Ecto neural progenitor cell (in vitro differentiated cells): Measurements from ENCODE around the gene MCU.
"Not testable (repeated sequence)": the region's sequence is repeated elsewhere in the genome, so short reads cannot be mapped to it uniquely, and the experiment has no call there.

Experiments used
- DNase-seq: peaks from one replicate; pipeline ENCODE4 v3.0.0-alpha.2; 2018; ENCODE audit warnings: low spot score

The MCU gene

GRCh38 chr10:72687035-72687434, 4.9 kb upstream of the MCU start:
- no peak for DNase-seq

GRCh38 chr10:72688208-72688651, 3.7 kb upstream of the MCU start:
- no peak for DNase-seq

- DNase-seq: no peak
These were observed 2.3 kb upstream of the MCU start for GRCh38 chr10:72689660-72690059.

GRCh38 chr10:72690071-72690755, 1.7 kb upstream of the MCU start:
- DNase-seq: no peak

- DNase-seq: no peak
These were observed 477 bp upstream of the MCU start for GRCh38 chr10:72691470-72691862.

GRCh38 chr10:72692744-72692993, 726 bp downstream of the MCU start:
- no peak for DNase-seq

- no peak for DNase-seq
These were observed 1.2 kb downstream of the MCU start for GRCh38 chr10:72692994-72693781.

GRCh38 chr10:72694476-72695369, 2.8 kb downstream of the MCU start:
- DNase-seq: no peak

GRCh38 chr10:72695496-72695895, 3.6 kb downstream of the MCU start:
- no peak for DNase-seq

- DNase-seq: no peak
These were observed 5.8 kb downstream of the MCU start for GRCh38 chr10:72697716-72698115.

GRCh38 chr10:72702465-72702864, 10.5 kb downstream of the MCU start:
- not testable (repeated sequence) for DNase-seq

- no peak for DNase-seq
These were observed 11.1 kb downstream of the MCU start for GRCh38 chr10:72702868-72703581.

- no peak for DNase-seq
These were observed 12.2 kb downstream of the MCU start for GRCh38 chr10:72704117-72704516.

GRCh38 chr10:72709041-72709440, 17.1 kb downstream of the MCU start:
- no peak for DNase-seq

- DNase-seq: no peak
These were observed 20.2 kb downstream of the MCU start for GRCh38 chr10:72712136-72712535.

- DNase-seq: no peak
These were observed 28.1 kb downstream of the MCU start for GRCh38 chr10:72719941-72720592.

GRCh38 chr10:72720814-72721660, 29.1 kb downstream of the MCU start:
- no peak for DNase-seq

- DNase-seq: no peak
These were observed 35.2 kb downstream of the MCU start for GRCh38 chr10:72727130-72727529.

GRCh38 chr10:72728462-72728861, 36.5 kb downstream of the MCU start:
- DNase-seq: no peak

- no peak for DNase-seq
These were observed 37.6 kb downstream of the MCU start for GRCh38 chr10:72729528-72729927.

- DNase-seq: no peak
These were observed 38.5 kb downstream of the MCU start for GRCh38 chr10:72730479-72730878.
